ENCODE measurements around the gene FAM83D.
"Not testable (repeated sequence)": the region's sequence is repeated elsewhere in the genome, so short reads cannot be mapped to it uniquely, and the experiment has no call there.

Gene FAM83D

GRCh38 chr20:38960187-38960687, 34.0 kb downstream of the FAM83D start:
- intact Hi-C loops (cut with DNase I); DNase-seq: not testable (repeated sequence)

DNA sequence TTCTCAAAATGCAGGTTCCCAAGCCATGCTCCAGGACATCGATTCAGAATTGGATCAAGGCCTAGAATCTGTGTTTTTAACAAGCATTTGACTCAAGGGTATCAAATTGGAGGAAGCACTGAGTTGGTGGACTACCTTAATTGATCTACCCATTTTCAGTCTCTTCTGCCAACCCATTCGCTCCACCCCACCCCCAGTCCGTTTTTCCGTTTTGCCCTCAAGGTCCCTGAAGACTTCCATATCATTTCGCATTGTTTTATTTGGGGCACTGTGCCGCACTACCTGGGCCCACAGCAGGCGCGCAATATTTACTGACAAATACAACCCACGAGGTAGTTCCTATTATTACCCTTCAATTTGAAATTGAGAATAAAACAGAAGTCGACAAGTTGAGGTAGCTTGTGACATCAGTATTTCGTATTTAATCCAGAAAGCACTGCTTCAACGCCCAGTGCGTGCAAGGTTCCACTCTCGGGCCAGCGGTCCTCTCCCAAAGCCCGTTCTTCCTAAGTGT, 35.4 kb downstream of the FAM83D start:
- intact Hi-C loops (cut with DNase I), result no loop called here
- DNase-seq, result no peak

DNA sequence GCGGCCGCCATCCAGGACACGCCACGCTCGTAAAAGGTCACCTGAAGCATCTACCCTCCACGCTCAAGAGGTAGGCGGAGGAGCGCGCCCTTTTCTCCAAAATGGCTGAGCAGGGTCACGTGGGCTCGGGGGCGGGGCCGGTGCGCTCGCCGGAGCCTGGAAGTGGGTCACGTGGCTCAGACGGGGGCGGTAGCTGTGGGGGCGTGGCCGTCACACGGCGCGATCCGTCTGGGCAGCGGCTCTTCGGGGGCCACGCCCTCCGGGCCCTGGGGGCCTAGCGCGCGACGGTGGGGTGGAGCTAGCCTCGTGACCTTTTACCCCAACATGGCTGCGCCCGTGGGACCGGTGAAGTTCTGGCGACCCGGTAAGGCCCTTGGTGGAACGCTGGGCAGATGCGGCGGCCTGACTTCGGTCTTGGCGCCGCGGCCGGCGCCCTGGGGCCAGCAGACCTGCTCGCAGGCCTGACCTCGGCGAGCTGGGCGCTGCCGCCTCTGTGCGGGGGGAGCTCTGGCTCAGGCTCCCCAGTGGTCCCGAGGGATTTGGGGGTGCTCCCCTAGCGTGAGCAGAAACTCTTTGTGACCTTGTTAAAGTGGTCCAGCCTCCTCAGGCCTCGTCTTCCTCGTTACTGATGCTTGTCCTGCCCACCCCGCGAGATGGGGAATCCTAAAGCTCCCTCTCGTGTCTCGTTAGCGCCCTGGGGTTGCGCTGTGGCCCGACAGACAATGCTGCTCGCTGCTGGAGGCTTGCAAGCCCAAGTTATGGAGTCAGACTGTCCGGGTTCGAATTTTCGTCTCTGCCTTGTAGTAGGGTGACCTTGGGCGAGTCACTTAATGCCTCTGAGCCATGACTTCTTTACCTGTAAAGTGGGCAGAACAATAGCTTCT, 36.1 kb downstream of the FAM83D start, which contains the start of gene DHX35:
Gene DHX35 (plus strand): TSS at position 301 of the 884 bp plus-strand sequence. CDS start 24 bp downstream, at position 325.
- DNase-seq, result peak; percentile 97 to 100 (median 98)
- intact Hi-C loops (cut with DNase I), result no loop called here

DNA sequence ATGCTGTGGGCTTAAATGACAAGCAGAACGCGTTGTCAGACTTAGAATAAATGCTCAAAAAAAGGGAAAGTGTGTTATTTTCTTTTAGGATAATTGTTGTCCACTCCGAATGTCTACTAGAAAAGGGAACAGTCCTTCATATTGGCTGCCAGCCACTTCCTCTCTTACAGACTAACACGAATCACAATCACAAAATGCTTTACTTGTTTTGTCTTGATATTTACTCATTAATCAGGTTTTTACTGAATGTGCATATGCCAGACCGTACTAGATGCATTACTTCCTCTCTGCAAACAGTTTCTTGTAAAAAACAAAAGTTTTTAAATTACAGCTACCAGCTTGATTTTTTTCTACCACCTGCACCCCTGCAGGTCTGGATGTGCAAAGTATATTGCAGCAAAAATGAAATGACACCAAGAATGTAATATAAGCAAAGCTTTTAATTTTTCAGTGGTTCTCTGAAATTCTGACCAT, 36.7 kb downstream of the FAM83D start:
- no peak for DNase-seq
- intact Hi-C loops (cut with DNase I), result no loop called here

- intact Hi-C loops (cut with DNase I), result no loop called here
- no peak for DNase-seq
Observed at GRCh38 chr20:38963745-38964144, 37.5 kb downstream of the FAM83D start.

DNA sequence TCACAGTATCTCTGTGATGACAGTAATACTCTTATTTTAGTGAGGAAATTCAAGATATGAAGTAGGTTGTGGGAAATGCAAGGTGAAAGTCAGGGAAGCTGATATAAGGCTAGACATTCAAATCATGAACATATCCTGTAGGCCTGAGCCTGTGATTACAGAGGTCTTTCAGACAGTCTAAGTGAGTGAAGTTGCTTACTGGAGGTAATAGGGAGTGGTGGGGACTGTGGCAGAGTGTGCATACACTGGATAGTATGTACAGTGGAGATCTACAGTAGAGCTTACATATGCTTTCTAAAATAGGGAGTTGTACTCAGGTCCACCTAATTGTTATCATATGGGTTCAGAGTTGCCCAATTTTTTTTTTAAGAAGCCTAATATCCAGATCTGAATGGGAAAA, 39.0 kb downstream of the FAM83D start:
- DNase-seq, result no peak
- intact Hi-C loops (cut with DNase I), result no loop called here

DNA sequence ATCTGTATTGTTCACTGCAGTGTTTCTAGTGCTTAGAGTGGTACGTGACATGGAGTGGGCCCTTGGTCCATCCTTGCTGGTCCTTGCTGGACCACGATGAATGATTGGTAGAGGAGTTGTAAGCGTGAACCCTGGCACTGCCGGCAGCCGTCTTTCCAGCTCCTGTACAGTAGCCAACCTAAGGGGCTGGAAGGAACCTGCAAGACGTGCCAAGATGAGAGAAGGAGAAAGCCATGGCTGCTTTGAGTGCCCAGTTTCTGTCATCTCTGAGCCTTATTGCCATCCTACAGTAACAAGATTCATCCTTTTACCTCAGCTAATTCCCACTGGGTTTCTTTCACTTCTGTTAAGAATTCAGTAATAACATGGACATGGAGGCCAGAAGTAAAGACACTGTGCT, 41.9 kb downstream of the FAM83D start:
- intact Hi-C loops (cut with DNase I), result no loop called here
- no peak for DNase-seq

DNA sequence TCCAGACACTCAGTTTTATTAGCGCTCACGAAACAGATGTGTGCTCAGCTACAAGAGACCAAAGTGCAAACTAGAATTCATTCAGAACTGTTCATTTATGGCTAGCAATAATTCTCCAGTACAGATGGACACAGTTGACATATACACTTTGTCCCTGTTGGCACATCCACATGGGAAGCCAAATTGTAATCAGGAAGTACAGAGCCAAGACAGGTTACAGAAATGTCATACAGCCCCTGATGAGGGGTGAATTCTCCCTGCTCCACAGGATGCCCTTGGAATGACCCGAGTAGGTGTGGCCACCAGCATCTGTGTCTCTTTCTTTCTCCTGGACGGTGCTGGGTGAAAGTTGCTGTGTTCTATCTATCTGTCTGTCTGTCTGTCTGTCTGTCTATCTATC, 43.5 kb downstream of the FAM83D start:
- intact Hi-C loops (cut with DNase I), result no loop called here
- DNase-seq, result no peak

- intact Hi-C loops (cut with DNase I), result no loop called here
- no peak for DNase-seq
Observed at GRCh38 chr20:38970302-38970701, 44.1 kb downstream of the FAM83D start.

DNA sequence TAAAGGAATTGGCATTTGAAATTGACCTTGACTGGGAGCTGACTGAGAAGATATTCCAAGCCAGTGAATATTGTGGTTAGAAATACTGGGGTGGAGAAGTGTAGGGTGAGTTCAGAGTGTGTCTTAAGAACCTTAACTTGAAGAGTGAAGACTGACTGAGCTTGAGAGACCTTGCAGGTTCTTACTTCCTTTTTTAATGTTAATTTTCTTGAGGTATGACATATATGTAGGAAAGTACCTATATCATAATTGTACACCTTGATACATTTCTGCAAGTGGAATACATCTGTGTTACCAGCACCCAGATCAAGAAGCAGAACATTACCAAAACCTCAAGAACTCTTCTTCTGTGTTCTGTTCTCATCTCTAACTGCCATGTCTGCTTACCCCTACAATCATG, 46.9 kb downstream of the FAM83D start:
- intact Hi-C loops (cut with DNase I), result no loop called here
- no peak for DNase-seq

- intact Hi-C loops (cut with DNase I), result no loop called here
- DNase-seq, result peak in 3 of 10 donors; percentile 14 to 85 (median 20)
Observed at GRCh38 chr20:38973645-38974044, 47.4 kb downstream of the FAM83D start.

GRCh38 chr20:38975539-38976120, 49.4 kb downstream of the FAM83D start:
- DNase-seq, result no peak
- intact Hi-C loops (cut with DNase I), result no loop called here

GRCh38 chr20:38979434-38979833, 53.2 kb downstream of the FAM83D start:
- DNase-seq, result no peak
- intact Hi-C loops (cut with DNase I), result no loop called here

DNA sequence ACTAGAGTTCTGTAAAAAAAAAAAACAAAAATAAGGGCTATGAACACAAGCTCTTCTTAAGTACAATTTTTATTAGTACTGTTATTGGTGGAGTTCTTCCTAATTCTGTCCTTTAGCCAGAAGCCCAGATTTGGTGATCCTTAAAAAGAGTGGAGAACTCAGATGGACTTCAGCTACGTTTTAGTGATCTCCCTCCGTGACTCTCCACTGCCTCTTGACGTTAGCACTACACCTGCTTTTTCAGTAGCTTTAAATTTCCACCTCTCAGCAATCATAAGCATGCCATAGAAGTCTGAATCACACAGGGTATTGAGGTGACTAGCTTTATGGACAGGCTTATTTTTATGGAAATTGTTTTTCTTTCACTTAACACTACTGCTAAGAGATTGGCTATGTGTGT, 53.6 kb downstream of the FAM83D start:
- intact Hi-C loops (cut with DNase I), result no loop called here
- no peak for DNase-seq

GRCh38 chr20:38982291-38982690, 56.1 kb downstream of the FAM83D start:
- no peak for DNase-seq
- intact Hi-C loops (cut with DNase I), result no loop called here

DNA sequence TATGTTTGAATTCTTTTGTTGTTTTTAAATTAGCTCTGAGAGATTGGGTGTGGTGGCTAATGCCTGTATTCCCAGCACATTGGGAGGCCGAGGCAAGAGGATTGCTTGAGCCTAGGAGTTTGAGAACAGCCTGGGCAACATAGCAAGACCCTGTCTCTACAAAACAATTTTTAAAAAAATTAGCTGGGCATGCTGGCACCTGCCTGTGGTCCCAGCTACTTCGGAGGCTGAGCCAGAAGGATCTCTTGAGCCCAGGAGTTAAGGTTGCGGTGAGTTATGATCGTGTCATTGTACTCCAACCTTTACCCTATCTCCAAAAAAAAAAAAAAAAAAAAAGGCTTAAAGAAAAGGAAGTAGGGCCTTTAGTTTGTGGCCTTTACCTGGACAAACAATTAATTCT, 58.8 kb downstream of the FAM83D start:
- intact Hi-C loops (cut with DNase I), result no loop called here
- no peak for DNase-seq

GRCh38 chr20:38985603-38986170, 59.5 kb downstream of the FAM83D start:
- intact Hi-C loops (cut with DNase I), result no loop called here
- DNase-seq, result no peak

DNA sequence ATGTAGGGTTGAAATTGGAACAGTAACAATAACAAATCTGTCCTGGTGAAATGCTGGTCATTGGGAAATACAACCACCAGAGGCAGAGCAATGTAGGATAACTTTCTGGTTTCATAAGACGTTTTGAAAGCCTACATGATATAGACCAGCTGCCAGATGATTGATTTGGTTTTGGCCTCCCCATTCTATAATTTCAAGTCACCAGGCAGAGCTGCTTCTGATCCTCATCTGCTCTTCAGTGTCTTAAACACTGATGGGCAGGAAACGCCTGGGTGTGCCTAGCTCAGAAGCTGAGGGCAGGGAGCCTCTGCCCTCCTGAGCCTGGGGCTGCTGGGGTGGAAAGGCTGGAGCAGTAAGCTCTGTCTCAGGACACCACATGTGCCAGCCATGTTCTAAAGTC, 60.4 kb downstream of the FAM83D start:
- intact Hi-C loops (cut with DNase I), result no loop called here
- DNase-seq, result no peak

- no peak for DNase-seq
- intact Hi-C loops (cut with DNase I), result no loop called here
Observed at GRCh38 chr20:38987777-38988176, 61.6 kb downstream of the FAM83D start.

DNA sequence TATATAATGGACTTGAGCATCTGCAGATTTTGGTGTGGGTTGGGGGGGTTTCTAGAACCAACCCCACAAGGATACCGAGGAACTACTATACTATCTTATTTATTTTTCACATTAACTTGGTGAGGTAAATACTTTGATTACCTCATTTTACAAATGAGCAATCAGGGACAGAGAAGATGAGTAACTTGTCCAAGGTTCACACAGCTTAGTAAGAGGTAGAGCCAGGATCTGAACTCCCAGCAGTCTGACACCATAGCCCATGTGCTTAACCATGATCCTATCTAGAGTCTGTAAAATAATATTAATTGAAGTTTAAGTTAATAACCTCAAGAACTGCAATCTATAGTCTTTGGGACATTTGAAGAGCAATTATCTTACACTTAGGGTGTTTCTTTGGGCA, 64.5 kb downstream of the FAM83D start:
- intact Hi-C loops (cut with DNase I), result no loop called here

More for the DNA sequence above, 64.5 kb downstream of the FAM83D start:
- DNase-seq, result no peak

Data from posterior cingulate gyrus (tissue), 11 donors.